Stimulated activated CD4-positive, alpha-beta T cell treated with anti-CD3 and anti-CD28 coated beads, Interleukin-15, amount 100 ng/mL, for 48 hours (primary cell): ENCODE measurements around the gene ERG28.
"Not testable (repeated sequence)": the region's sequence is repeated elsewhere in the genome, so short reads cannot be mapped to it uniquely, and the experiment has no call there.

Experiments
- DNase-seq, 2 donors: peaks; one replicate each; pipeline ENCODE4 v3.0.0-alpha.2; 2020; ENCODE audit warnings: low read depth in 2 of 2

Gene ERG28, protein sequence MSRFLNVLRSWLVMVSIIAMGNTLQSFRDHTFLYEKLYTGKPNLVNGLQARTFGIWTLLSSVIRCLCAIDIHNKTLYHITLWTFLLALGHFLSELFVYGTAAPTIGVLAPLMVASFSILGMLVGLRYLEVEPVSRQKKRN

DNA sequence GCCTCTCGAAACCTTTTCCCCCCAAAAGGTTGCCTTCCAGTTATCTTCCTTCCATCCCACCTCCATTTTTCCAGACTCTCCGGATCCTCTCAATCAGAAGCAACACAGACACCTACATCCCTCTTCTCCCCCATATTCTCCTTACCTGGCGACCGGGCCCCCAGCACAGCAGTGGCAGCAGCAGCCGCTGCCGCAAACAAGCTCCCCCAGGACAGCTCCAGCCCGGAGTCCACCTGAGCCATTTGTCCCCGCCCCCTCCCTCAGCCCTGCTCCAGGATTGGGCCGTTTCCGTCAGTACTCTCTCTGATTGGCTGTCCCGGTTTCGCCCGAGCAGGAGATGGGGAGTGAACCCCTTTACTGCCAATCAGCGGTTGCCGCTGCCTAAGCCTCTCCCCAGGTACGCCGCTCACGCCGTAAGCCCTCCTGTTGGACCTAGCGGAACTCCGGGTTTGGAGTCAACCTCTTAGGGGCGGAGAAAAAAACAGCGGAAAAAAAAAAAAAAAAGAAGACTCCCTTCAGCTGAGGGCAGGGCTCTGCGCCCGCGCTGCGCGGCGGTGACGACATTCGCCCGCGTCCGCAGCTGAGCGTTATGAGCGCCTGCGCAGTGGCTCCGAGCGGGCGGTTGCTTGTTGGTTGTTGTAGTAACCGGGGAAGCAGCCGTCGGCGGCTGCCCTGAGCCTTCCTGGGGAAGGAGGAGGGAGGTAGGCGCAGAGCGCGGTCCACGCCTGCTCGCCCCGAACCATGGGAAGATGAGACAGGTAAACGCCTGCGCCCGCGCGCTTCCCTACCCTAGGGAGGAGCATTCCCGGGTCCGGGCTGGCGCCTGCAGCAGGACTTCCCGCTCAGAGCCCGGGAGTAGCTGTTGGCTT, at the start of gene ERG28, which contains the start of gene TTLL5:
Gene ERG28, minus strand, starts transcription at position 247 of the 869 bp plus-strand sequence. CDS start 3,374 bp downstream, outside the sequence.
Gene TTLL5, plus strand, starts transcription at position 617 of the 869 bp plus-strand sequence. CDS start 1,904 bp downstream, outside the sequence.
- peak; percentile 95 for DNase-seq

- DNase-seq: peak; percentile 12 to 42
Measured at GRCh38 chr14:75709207-75709812, 48.6 kb upstream of the ERG28 start.

- no peak for DNase-seq
Measured at GRCh38 chr14:75705014-75705413, 44.3 kb upstream of the ERG28 start.

DNA sequence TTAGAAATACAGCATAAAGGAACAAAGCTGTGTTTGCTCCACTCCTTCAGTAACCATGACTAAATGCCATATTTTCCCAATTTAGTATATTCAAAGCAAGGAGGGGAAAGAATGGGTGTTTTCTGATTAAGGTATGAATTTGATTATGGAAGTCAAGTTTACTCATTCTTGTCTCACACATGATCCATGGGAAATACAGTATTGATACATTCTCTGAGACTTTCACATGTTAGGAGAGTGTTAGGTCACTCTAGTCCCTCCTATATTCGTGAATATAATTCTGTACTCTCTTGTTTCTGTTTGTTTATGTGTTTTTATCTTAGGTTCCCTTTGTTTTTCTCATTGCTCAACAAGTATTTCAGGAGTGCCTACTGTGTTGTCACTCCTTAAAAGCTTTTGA, 42.8 kb upstream of the ERG28 start:
- no peak for DNase-seq

DNA sequence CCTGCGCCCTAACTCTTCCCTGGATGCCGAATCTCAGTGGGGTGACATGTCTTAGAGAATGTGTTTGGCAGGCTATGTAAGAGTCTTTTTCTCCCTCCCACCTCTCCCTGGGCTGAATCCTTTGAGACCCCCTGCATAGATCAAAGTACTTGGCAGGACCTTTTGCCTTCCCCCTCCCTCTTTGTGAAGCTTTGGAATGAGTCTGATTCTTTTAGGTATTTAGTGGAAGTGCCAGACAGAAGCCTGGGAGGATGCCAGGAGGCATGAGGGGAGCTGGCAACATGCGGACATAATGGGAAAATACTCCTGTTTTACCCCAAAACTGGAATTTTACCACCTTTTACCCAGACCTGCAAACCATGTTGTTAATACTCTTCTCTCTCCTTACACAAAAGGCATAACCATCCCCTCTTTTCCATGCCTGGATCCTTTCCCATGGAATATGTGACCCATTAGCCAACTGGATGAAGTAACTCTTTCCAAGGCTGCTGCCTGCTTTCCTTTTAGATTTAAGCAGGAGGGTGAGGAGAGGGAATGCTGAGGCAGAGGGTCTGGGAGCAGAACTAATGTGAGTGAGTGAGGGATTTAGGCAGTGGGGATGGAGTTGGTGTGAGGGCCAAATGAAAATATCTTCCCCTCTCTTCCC, 42.1 kb upstream of the ERG28 start:
- no peak for DNase-seq

DNA sequence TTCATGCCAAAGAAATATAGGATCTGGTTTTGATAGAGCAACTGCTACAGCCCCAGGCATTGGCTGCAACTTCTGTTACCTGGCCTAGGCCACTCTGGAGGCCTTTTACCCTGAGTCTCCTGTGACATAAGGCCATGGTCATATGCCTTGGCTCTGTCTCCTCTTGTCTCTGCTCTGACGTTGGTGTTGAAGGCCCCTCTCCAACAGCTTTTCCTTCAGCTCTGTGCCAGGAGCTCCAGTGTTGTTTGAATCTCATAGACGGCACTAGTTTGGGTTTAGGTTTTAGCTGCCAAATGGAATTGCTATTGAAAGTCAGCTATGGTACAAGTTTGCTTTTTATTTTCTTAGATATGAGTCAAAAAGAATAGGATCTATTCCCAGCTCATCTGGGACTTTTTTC, 41.4 kb upstream of the ERG28 start:
- DNase-seq: no peak

DNA sequence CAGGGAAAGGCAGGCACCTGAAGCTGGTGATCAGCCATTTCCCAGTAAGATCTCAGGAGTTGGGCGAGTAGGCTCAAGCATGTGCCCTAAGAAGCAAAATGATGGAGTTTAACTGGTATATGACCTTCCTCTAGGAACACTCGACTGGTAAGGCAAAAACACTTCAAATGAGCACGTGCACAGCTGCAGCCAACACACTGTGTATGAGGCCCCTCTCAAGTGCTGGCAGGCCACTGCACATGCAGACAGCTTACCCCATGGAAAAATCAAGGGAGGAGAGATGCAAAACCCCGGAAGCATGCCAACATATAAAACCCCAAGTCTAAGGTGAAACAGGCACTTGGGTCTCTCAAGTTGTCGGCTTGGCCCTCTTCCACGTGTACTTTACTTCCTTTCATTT, 39.6 kb upstream of the ERG28 start:
- no peak for DNase-seq

DNA sequence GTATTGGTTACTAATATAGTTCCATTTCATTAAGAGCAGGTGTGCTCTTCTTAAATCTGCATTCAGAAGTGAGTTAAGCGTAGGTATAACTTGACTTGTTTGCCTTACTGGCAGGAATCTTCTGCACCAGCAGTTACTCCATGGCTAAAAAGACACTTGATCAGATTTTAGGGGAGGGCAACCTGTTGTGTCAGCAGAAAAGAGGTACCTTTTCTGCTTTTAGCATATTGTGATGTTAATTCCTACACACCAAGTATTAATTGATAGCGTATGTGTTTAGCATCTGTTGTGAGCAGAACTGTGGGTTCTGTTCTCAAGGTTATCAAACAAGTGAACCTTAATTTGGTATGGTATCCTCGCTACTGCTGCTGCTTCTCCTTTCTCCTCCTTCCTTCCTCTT, 38.7 kb upstream of the ERG28 start:
- no peak for DNase-seq

DNA sequence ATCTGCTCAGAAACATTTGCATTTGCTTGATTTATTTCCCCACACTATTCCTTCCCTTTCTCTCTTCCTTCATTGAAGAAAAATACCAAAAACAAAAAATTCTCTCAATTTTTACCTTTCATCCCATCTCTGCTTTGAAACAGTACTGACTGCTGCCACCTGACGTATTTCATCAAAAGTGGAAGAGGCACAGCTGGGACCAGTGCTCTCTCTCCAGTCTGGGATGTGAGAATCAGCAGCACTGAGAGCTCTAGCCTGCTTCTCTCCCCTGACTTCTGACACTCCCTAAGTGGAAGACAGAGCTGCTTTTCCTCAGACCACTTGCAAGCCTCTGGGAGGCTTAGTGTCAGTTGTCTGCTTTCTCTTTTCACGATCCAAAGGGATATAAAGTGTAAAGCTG, 37.2 kb upstream of the ERG28 start:
- DNase-seq: no peak

- no peak for DNase-seq
Measured at GRCh38 chr14:75697386-75697785, 36.7 kb upstream of the ERG28 start.

GRCh38 chr14:75695025-75695424, 34.3 kb upstream of the ERG28 start:
- not testable (repeated sequence) for DNase-seq

- DNase-seq: no peak
Measured at GRCh38 chr14:75690010-75690409, 29.3 kb upstream of the ERG28 start.

GRCh38 chr14:75689012-75689411, 28.3 kb upstream of the ERG28 start:
- no peak for DNase-seq

DNA sequence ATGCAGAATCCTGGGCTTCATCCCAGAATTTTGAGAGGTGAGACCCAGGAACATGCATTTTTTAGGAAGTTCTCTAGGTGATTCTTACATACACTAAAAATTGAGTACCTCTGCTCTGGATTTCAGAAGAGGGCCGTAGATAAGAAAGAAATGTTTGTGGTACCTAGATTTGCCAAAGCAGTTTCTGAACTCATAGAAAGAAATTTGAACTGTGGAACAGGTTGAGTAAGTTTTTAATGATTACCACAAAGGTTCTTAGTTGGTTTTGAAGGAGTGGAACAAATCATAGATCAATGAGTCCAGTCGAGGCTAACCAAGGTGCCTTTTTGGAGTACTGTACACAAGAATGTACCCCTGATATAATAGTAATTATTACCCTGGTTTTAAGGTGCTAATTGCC, 25.2 kb upstream of the ERG28 start:
- no peak for DNase-seq

DNA sequence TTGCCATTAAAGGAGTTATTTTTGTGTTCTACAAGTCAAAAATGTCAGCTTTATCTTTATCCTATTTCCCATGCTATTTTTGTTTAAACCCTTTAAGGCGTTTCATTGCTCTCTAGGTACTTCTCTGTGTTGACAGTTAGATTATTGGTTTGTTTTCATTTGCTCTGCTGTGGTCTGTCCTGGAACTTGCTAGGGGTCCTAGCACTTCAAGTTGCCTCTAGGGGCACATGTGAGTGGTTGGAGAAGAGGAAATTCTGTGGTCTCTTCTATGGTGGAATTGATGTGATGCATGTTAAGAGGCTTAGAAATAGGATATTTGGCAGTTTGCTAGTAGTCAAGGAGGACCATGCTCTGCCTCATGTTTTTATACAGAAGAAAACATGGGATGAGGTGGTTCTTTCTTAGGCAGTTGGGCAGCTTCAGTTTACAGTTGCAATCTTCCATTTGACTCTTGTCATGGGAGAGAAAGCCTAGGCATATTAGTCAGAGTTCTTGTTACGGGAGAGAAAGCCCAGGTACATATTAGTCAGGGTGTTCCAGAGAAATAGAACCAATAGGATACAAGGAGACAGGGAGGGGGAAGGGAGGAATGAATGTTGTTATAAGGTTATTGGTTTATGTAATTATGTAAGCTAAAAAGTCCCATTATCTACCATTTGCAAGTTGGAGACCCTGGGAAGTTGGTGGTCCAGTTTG, 14.7 kb upstream of the ERG28 start:
- no peak for DNase-seq

- DNase-seq: no peak
Measured at GRCh38 chr14:75673345-75674035, 12.8 kb upstream of the ERG28 start.

DNA sequence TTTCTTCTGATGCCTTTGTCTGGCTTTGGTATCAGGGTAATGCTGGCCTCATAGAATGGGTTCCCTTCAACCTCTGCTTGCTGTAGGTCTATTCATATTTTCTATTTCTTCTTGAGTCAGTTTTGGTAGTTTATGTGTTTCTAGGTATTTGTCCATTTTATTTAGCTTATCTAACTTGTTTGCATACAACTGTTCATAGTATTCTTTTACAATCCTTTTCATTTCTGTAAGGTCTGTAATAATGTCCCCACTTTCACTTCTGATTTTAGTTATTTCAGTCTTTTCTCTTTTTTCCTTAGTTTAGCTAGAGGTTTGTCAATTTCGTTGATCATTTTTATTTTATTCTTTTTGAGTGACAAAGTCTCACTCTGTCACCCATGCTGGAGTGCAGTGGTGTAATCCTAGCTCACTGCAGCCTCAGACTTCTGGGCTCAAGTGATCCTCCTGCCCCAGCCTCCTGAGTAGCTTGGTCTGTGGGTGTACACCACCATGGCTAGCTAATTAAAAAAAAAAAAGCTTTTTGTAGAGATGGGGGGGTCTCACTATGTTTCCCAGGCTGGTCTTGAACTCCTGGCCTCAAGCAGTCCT, 12.0 kb upstream of the ERG28 start:
- no peak for DNase-seq

DNA sequence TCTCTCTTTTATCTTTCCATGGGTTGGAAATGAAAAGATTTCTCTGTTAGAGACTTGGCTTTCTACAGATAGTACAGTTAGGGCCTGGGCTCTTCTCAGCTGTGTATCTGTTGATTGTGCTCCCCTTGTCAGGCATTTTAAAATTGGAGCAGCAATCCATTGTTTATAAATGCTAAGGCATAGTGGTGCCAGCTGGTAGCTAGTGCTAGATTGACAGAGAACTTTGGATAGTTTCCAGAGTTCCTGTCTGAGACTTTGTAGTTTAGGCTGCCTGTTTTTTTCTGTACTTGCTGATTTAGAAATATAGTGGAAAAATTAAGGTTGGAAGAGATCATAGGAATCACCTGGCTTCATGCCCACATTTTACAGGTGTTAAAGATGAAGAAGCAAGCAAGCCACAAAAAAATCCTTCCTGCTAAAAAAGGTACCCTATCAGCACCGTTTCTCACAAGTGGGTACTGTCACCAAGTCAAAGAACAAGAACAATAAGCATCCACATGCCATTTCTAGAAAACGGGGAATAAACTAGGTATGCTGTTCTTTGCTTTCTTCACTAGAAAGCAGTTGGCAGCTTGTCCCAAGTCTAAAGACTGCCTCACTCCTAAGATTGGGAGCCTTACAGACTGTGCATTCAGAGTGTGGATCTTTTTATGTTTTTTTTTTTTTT, 6.6 kb upstream of the ERG28 start:
- DNase-seq: no peak

- no peak for DNase-seq
Measured at GRCh38 chr14:75662966-75663365, 2.3 kb upstream of the ERG28 start.

DNA sequence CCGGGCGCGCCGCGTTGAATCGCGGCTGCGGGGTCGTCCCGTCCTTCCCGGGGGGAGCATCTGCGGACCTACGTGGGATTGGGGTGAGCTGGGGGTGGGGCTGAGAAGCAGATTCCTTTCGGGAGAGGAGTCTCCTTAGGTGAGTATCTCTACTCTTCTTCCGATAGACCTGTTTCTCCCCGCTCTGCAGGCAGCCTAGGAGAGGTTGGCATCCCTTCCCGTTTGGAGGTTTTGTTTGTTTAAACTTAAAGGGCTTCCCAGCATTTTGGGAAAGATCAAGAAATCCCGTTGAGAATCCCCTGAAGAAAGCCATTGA, 781 bp upstream of the ERG28 start:
- DNase-seq: no peak
